T-helper 2 cell treated with Interferon-gamma antibody and Interleukin-4, amounts not matched to agents 5 μg/mL and 100 μg/mL, for 36 hours (primary cell): ENCODE measurements around the gene TRIM27.
"Not testable (repeated sequence)": the region's sequence is repeated elsewhere in the genome, so short reads cannot be mapped to it uniquely, and the experiment has no call there.

ENCODE experiments used
- DNase-seq: peaks from one replicate; pipeline ENCODE4 v3.0.0; 2021; ENCODE audit warnings: low spot score
- H3K27ac Mint-ChIP-seq: one replicate; pipeline ENCODE4 v1.8.0; 2021; ENCODE audit warnings: mild to moderate bottlenecking, mixed read lengths
- H3K27me3 Mint-ChIP-seq: one replicate; pipeline ENCODE4 v1.8.0; 2021; ENCODE audit warnings: low read depth, mixed read lengths
- H3K36me3 Mint-ChIP-seq: one replicate; pipeline ENCODE4 v1.8.0; 2021; ENCODE audit warnings: low read depth, mixed read lengths
- H3K4me1 Mint-ChIP-seq: one replicate; pipeline ENCODE4 v1.8.0; 2021; ENCODE audit warnings: low read depth, mixed read lengths
- H3K4me3 Mint-ChIP-seq: one replicate; pipeline ENCODE4 v1.8.0; 2022; ENCODE audit warnings: mild to moderate bottlenecking, moderate library complexity, mixed read lengths
- H3K9me3 Mint-ChIP-seq: one replicate; pipeline ENCODE4 v1.8.0; 2021; ENCODE audit warnings: mixed read lengths

TRIM27 gene

DNA sequence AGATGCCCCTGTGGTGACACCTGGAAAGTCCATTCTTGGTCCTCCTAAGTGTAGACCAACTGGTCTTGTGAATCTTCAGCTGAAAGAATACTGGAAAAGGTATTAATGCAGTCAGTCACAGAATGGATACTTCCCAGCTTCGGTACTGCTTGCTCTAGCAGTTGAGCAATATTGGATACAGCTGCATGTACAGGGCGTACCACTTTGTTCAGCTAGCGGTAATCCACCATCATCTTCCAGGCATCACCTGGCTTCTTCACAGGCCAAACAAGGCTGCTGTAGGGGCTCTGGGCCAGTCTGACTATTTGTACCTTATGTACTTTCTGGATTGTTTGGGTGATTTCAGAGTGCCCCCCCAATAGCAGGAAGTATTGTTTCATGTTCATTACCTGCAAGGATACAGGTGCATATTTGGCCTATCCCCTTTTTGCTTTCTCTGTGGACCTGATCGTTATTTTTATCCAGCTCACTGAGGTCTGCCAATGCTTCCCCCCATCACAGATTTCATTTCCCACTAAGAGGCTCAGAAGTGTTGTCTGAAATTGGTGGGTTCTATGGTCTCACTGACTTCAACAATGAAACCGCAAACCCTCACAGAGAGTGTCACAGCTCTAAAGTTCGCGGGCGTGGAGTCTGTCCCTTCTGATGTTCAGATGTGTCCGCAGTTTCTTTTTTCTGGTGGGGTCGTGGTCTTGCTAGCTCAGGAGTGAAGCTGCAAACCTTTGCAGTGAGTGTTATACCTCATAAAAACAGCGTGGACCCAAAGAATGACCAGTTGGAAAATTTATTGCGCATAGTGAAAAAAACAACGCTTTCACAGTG, 52.2 kb downstream of the TRIM27 start:
- peaks cover 7% of the 10 kb centered on the region for H3K27me3 Mint-ChIP-seq
- DNase-seq = no peak
- no peaks in the 10 kb centered on the region for H3K9me3 Mint-ChIP-seq
- no peak overlapping the region for H3K4me3 Mint-ChIP-seq
- no peaks in the 10 kb centered on the region for H3K36me3 Mint-ChIP-seq
- no peak overlapping the region for H3K27ac Mint-ChIP-seq
- H3K4me1 Mint-ChIP-seq = peaks cover 17% of the 10 kb centered on the region

DNA sequence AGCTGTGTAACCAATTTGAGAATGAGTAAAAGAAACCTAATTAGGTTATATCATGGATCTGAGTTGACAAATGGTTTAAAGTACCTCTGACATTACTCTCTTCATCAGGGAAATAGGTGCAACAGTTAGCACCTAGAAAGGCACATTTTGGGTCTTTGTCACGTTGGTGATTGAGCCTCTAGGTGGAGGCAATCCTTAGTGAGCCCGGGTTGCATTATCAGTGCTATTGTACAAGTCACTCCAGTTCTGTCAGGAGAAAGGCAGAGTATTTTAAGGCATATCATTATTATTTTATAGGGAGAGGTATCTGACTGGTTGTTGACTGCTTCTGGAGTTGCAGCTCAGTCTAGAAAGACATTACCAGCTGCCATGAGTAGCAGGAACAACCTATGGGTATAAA, 54.9 kb downstream of the TRIM27 start:
- H3K27ac Mint-ChIP-seq = no peak overlapping the region
- H3K4me3 Mint-ChIP-seq = no peak overlapping the region
- peaks cover 5% of the 10 kb centered on the region for H3K36me3 Mint-ChIP-seq
- H3K4me1 Mint-ChIP-seq = peaks cover 26% of the 10 kb centered on the region
- peaks cover 16% of the 10 kb centered on the region for H3K9me3 Mint-ChIP-seq
- no peak for DNase-seq
- no peaks in the 10 kb centered on the region for H3K27me3 Mint-ChIP-seq

DNA sequence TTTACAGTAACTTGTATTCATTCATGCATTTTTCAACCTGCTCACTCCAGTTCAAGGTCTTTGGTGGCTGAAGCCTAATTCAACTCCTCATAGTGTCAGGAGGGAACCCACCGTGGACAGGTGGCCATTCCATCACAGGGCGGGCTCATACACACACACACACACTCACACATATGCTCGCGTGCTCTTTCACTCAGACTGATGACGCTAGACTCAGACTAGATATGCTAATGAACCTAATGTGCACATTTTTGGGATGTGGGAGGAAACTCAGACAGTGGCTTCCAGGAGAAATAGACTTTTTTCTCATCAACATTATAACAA, 56.7 kb downstream of the TRIM27 start:
- DNase-seq = no peak

DNA sequence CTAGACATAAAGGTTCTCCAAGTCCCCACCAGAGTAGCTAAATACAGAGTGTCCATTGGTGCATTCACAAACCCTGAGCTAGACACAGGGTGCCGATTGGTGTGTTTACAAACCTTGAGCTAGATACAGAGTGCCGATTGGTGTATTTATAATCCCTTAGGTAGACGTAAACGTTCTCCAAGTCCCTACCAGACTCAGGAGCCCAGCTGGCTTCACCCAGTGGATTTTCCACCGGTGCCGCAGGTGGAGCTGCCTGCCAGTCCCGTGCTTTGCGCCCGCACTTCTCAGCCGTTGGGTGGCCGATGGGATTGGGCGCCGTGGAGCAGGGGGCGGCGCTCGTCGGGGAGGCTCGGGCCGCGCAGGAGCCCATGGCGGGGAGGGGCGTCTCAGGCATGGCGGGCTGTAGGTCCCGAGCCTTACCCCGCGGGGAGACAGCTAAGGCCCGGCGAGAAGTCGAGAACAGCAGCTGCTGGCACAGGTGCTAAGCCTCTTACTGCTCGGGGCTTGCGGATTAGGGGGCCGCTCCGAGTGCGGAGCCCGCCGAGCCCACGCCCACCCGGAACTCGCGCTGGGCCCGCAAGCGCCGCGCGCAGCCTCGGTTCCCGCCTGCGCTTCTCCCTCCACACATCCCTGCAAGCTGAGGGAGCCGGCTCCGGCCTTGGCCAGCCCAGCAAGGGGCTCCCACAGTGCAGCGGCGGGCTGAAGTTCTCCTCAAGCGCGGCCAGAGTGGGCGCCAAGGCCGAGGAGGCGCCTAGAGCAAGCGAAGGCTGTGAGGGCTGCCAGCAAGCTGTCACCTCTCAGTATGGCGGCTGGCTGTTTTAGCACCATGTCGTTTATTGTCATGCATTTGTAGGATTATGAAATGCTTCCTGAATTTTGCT, 57.3 kb downstream of the TRIM27 start:
- Mint-ChIP-seq H3K4me3 (peak overlapping the region; percentile 86), H3K4me1 (peaks cover 39% of the 10 kb centered on the region), H3K9me3 (peaks cover 16% of the 10 kb centered on the region), H3K27ac (peak overlapping the region; percentile 95)
- not testable (repeated sequence) for H3K36me3 Mint-ChIP-seq, H3K27me3 Mint-ChIP-seq
- DNase-seq = peak; percentile 78

More for the DNA sequence above, 56.7 kb downstream of the TRIM27 start:
- peaks cover 16% of the 10 kb centered on the region for H3K9me3 Mint-ChIP-seq
- H3K27me3 Mint-ChIP-seq = peaks cover 7% of the 10 kb centered on the region
- H3K27ac Mint-ChIP-seq = peak overlapping the region; percentile 95
- peaks cover 39% of the 10 kb centered on the region for H3K4me1 Mint-ChIP-seq
- H3K4me3 Mint-ChIP-seq = peak overlapping the region; percentile 86
- H3K36me3 Mint-ChIP-seq = peaks cover 5% of the 10 kb centered on the region

DNA sequence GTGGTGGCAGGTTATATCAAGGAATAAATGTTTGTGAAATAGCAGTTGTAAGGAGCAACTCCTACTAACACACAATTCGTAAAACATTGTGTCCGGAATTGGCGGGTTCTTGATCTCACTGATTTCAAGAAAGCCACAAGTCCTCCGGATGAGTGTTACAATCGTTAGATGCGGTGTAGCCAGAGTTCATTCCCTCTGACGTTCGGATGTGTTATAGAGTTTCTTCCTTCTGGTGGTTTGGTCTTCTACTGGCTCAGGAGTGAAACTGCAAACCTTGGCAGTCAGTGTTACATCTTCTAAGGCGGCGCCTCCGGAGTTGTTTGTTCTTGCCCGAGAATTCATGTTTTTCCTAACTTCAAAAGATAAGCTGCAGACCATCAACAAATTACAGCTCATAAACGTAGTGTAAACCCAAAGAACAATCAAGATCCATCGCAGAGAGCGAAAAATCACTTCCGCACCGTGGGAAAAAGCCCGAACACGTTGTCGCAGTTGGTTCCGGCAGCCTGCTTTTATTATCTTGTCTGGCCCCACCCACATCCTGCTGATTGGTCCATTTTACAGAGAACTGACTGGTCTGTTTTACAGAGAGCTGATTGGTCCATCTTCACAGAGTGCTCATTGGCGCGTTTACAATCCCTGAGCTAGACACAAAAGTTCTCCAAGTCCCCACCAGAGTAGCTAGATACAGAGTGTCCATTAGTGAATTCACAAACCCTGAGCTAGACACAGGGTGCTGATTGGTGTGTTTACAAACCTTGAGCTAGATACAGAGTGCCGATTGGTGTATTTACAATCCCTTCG, 58.2 kb downstream of the TRIM27 start:
- H3K36me3 Mint-ChIP-seq = peaks cover 5% of the 10 kb centered on the region
- H3K4me1 Mint-ChIP-seq = peaks cover 43% of the 10 kb centered on the region
- H3K4me3 Mint-ChIP-seq = peak overlapping the region; percentile 92
- peak; percentile 69 for DNase-seq
- peaks cover 16% of the 10 kb centered on the region for H3K9me3 Mint-ChIP-seq
- H3K27me3 Mint-ChIP-seq = peaks cover 11% of the 10 kb centered on the region
- peak overlapping the region; percentile 95 for H3K27ac Mint-ChIP-seq

DNA sequence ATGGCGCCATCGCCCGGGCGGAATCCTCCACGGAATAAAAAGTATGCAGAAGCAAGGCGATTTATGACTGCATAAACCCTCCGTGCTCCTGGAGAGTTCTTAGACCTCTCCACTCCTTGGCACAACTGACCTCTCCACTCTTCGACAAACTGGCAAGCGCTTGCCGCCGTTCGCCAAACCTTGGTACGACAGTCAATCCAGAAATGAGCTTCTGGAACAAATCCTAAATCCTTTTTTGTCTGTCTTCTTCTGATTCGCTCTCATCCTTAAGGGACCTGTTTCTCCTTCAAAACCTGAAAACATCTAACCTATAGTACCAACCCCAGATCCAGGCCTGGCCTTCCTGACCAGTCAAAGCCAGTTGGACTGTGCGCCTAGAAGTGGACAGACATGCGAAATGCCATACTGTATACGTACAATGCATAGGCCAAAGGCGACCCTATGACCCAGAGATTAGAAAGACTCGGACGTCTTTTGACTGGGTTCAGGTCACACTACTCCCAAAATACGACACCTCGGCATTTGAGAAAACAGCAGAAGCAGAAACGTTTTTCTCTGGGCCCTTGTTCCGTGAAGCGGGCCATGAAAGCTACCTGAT, 59.4 kb downstream of the TRIM27 start:
- Mint-ChIP-seq H3K4me1 (peaks cover 46% of the 10 kb centered on the region), H3K4me3 (peak overlapping the region; percentile 92), H3K9me3 (peaks cover 16% of the 10 kb centered on the region), H3K27me3 (peaks cover 21% of the 10 kb centered on the region), H3K27ac (peak overlapping the region; percentile 87), H3K36me3 (peaks cover 5% of the 10 kb centered on the region)
- no peak for DNase-seq

DNA sequence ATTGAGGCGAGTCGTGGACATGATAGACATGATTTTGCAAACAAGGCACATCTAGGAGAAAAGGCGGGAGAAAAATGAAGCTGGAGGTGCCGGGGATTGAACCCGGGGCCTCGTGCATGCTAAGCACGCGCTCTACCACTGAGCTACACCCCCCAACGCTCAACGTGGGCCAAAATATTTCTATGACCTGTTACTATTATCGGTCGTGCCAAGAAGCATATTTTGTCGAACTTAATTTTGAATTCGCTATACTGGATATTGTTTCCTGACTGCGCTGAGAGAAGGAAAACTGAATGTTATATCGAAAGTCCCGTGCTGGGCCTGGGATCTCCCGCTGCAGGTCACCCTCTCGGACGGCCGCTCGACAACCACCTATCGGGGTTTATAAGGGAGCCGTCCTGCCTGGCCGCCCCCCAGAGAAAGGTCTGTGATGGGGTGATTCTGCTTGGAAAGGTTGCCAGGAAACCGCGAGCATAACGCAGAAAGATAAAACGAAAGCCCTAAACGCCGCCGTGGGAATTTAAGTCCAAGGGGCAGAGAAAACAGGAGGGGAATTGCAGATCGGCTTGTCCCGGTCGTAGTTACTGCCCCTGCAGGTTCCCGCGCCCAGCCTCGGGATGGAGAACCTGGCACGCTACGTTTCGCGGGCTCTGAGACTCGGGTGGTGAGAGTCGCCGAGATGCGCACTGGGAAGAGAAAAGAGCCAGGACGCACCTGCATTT, 60.0 kb downstream of the TRIM27 start:
- peaks cover 46% of the 10 kb centered on the region for H3K4me1 Mint-ChIP-seq
- peak overlapping the region; percentile 92 for H3K4me3 Mint-ChIP-seq
- peaks cover 5% of the 10 kb centered on the region for H3K36me3 Mint-ChIP-seq
- peak overlapping the region; percentile 87 for H3K27ac Mint-ChIP-seq
- peak; percentile 82 for DNase-seq
- H3K27me3 Mint-ChIP-seq = peaks cover 21% of the 10 kb centered on the region
- peaks cover 16% of the 10 kb centered on the region for H3K9me3 Mint-ChIP-seq

DNA sequence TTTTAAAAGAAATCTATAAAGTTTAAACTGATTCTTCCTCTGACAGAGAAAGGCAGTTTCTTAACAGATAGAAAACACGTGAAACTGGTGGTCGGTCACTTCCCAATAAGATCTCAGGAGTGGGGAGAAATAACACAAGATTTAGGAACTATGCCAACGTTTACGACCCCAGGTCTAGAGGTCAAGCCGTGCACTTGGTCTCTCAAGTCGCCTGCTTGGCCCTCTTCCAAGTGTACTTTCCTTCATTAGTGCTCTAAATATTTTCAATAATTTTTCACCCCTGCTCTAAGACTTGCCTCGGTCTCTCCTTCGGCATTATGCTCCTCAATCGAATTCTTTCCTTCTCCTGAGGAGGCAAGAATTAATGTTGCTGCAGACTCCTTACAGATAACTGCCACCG, 61.7 kb downstream of the TRIM27 start:
- no peak overlapping the region for H3K4me3 Mint-ChIP-seq
- H3K4me1 Mint-ChIP-seq = peaks cover 36% of the 10 kb centered on the region
- no peak for DNase-seq
- H3K9me3 Mint-ChIP-seq = peaks cover 16% of the 10 kb centered on the region
- H3K27me3 Mint-ChIP-seq = peaks cover 24% of the 10 kb centered on the region
- peaks cover 5% of the 10 kb centered on the region for H3K36me3 Mint-ChIP-seq
- no peak overlapping the region for H3K27ac Mint-ChIP-seq

DNA sequence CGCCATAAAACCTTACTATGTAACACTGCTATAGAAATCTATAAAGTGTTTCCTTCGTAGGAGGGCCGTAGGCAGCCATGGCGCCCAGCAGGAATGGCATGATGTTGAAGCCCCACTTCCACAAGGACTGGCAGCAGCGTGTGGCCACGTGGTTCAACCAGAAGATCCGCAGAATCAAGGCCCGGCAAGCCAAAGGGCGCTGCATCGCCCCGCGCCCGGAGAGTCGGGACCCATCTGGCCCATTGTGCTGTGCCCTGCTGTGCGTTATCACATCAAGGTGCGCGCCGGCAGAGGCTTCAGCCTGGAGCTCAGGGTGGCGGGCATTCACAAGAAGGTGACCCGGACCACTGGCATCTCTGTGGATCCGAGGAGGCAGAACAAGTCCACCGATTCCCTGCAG, 62.4 kb downstream of the TRIM27 start:
- H3K4me1 Mint-ChIP-seq = peaks cover 33% of the 10 kb centered on the region
- DNase-seq = no peak
- peaks cover 25% of the 10 kb centered on the region for H3K27me3 Mint-ChIP-seq
- H3K36me3 Mint-ChIP-seq = peaks cover 5% of the 10 kb centered on the region
- H3K27ac Mint-ChIP-seq = no peak overlapping the region
- peaks cover 17% of the 10 kb centered on the region for H3K9me3 Mint-ChIP-seq
- no peak overlapping the region for H3K4me3 Mint-ChIP-seq

DNA sequence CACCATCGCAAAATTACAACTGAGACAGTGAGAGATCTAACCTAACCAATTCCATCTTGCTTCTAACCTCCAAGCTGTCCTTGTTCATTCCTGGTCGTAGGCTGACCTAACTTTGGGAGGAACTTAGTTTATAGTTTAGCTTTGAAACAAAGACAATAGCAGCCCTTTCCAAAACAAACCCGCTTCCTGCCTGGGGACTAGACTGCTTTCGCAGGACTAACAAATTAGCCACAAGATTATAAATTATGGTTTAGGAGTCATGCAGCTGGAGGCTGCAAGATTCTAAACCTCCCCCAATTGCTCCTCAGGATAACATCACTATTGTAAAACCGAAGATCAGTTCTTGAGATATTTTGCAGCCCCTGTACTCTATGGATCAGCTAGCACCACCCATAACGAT, 63.2 kb downstream of the TRIM27 start:
- no peak for DNase-seq
- Mint-ChIP-seq H3K4me1 (peaks cover 29% of the 10 kb centered on the region), H3K9me3 (peaks cover 16% of the 10 kb centered on the region), H3K4me3 (no peak overlapping the region), H3K36me3 (peaks cover 3% of the 10 kb centered on the region), H3K27me3 (peaks cover 27% of the 10 kb centered on the region), H3K27ac (no peak overlapping the region)

DNA sequence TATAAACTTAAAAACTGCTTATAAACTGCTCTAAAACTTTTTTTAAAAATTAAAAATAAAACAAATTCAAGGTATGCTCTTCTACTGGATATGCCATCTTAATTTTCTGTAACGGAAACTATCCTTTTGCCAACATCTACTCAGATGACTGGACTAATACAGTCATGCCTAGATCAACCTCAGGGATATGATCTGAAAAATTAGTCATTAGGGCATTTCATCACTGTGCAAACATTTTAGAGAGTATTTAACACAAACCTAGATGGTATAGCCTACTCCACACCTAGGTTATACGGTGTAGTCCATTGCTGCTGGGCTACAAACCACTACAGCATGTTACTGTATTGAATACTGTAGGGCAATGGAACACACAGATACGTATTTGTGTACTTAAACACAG, 64.8 kb downstream of the TRIM27 start:
- H3K36me3 Mint-ChIP-seq = peaks cover 2% of the 10 kb centered on the region
- no peak overlapping the region for H3K27ac Mint-ChIP-seq
- DNase-seq = no peak
- peaks cover 4% of the 10 kb centered on the region for H3K9me3 Mint-ChIP-seq
- peaks cover 36% of the 10 kb centered on the region for H3K27me3 Mint-ChIP-seq
- peaks cover 20% of the 10 kb centered on the region for H3K4me1 Mint-ChIP-seq
- no peak overlapping the region for H3K4me3 Mint-ChIP-seq

DNA sequence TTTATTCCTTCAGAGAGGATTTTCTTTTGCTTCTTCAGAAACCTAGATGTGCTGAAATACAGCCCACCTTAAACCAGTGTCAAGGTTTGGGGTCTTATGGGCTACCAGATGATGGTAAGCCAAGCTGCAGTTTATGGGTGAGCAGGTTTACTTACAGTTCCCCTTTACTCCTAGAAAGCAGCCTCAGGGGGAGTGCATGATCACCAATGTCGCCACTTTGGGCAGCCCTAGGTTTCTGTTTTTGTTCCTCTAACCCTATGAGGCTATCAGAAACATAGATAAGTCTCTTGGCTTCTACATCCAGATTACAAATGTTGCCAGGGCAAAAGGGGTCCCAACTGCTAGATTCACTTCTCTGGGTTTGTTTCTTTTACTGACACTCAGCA, 67.2 kb downstream of the TRIM27 start:
- Mint-ChIP-seq H3K4me3 (no peak overlapping the region), H3K27ac (no peak overlapping the region), H3K36me3 (peaks cover 2% of the 10 kb centered on the region), H3K9me3 (peaks cover 4% of the 10 kb centered on the region), H3K27me3 (peaks cover 49% of the 10 kb centered on the region), H3K4me1 (peaks cover 7% of the 10 kb centered on the region)
- DNase-seq = no peak

DNA sequence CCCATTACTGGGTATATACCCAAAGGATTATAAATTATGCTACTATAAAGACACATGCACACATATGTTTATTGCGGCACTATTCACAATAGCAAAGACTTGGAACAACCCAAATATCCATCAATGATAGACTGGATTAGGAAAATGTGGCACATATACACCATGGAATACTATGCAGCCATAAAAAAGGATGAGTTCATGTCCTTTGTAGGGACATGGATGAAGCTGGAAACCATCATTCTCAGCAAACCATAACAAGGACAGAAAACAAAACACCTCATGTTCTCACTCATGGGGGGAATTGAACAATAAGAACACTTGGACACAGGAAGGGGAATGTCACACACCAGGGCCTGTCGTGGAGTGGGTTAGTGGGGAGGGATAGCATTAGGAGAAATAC, 69.4 kb downstream of the TRIM27 start:
- not testable (repeated sequence) for H3K36me3 Mint-ChIP-seq, H3K4me1 Mint-ChIP-seq, DNase-seq, H3K27ac Mint-ChIP-seq, H3K4me3 Mint-ChIP-seq, H3K9me3 Mint-ChIP-seq
- peaks cover 48% of the 10 kb centered on the region for H3K27me3 Mint-ChIP-seq
